Suprapubic skin (tissue), 3 donors: ENCODE results near the gene RYR1.

ENCODE experiments used
- EP300 ChIP-seq: sonication (generic); formaldehyde crosslinking; IDR thresholded peaks from one replicate; pipeline ENCODE4 v1.6.1; 2017; ENCODE audit warnings: antibody characterized with exemption
- POLR2A ChIP-seq, 2 donors: fragments of 450-650 bp; IDR thresholded peaks; one replicate each; pipeline ENCODE4 v1.6.1; 2017; ENCODE audit warnings: antibody characterized with exemption in 2 of 2, mild to moderate bottlenecking in 2 of 2, moderate library complexity in 2 of 2
- TF ChIP-seq, protein P1 (sequence below), 2 donors: fragments of 200-600 bp in 1 of 2; fragments of 450-650 bp in 1 of 2; sonication (generic) in 1 of 2; IDR thresholded peaks; one replicate each; pipeline ENCODE4 v1.5.1; 2016 to 2019; ENCODE audit warnings: antibody characterized with exemption in 2 of 2, mild to moderate bottlenecking in 1 of 2, moderate library complexity in 1 of 2

DNA sequence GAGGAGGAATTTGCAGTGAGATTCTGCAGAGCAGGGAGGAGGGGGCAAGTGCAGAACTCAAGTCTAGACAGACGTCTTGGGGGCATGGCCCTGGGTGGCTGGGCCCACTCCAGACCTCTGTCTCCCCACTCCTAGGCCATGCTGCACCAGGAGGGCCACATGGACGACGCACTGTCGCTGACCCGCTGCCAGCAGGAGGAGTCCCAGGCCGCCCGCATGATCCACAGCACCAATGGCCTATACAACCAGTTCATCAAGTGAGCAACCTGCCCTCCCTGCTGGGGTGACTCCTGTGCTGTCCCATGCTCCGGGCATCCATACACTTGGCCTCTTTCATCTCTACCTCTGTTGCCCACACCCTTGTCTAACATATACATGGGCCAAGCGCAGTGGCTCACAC lies 18.1 kb downstream of the RYR1 start:
- TF ChIP-seq, protein P1, sequence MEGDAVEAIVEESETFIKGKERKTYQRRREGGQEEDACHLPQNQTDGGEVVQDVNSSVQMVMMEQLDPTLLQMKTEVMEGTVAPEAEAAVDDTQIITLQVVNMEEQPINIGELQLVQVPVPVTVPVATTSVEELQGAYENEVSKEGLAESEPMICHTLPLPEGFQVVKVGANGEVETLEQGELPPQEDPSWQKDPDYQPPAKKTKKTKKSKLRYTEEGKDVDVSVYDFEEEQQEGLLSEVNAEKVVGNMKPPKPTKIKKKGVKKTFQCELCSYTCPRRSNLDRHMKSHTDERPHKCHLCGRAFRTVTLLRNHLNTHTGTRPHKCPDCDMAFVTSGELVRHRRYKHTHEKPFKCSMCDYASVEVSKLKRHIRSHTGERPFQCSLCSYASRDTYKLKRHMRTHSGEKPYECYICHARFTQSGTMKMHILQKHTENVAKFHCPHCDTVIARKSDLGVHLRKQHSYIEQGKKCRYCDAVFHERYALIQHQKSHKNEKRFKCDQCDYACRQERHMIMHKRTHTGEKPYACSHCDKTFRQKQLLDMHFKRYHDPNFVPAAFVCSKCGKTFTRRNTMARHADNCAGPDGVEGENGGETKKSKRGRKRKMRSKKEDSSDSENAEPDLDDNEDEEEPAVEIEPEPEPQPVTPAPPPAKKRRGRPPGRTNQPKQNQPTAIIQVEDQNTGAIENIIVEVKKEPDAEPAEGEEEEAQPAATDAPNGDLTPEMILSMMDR (IDR thresholded peaks at IDR 0.05), result no peak
- TF ChIP-seq POLR2A (IDR thresholded peaks at IDR 0.05) (no peak), EP300 (no peak)
